Eye (tissue), 1 donor: ENCODE results near the gene SGCB.

Experiments used
- DNase-seq: peaks from one replicate; pipeline ENCODE4 v3.0.0-alpha.2; 2015

Gene SGCB

DNA sequence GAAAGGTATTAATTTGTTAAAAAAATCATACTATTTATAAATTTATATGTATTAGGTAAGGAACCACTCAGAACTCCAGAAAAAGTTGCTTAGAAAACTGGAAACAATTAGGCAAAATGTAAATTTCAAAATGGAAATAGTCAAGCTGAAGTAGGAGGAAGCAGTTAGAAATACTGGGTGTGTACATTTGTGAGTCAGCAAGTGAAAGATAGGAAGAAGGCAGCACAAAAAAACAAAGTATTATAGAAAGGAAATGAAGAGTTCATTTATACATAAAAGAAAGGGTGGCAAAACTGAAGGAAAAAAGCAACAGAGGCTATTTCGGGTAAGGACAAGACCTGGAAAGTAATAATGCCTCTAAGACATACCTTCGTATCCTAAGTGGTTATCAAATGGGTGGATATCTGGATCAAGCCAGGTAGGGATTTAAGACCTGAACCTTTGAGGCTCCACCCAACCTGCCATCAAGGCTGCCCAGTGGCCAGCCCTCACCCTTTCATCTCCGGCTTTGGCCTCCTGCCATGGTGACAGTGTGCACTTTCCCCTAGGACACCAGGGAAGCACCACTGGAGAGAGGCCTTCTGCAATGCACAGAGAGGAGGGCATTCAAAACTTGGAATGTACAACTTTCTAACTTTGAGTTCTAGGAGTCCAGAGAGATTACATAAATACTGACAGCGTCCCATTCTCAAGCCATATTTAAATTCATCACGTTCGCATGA is 18.0 kb downstream of the SGCB start, which contains the start of gene LRRC66:
Gene LRRC66, minus strand, starts transcription at position 428 of the 722 bp plus-strand sequence. CDS start 2,750 bp downstream, outside the sequence.
- DNase-seq = no peak

DNA sequence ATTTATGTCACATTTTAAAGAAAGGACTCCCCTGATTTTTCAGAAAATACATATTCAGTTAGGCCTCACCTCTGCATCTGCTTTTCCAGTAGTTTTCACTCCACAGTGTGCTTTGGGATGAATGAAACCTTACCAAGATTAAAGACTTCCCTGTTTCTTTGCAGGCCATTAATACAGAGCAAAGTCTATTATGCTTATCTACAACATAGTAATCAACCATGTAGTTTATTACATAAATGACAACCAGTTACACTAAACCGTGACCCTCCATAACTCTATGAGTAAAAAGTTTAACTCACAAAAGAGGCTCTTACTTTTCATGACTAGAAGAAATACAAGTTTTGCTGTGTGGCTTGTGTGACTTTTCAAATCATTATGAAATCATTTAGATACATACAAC is 20.3 kb downstream of the SGCB start:
- DNase-seq = no peak

DNA sequence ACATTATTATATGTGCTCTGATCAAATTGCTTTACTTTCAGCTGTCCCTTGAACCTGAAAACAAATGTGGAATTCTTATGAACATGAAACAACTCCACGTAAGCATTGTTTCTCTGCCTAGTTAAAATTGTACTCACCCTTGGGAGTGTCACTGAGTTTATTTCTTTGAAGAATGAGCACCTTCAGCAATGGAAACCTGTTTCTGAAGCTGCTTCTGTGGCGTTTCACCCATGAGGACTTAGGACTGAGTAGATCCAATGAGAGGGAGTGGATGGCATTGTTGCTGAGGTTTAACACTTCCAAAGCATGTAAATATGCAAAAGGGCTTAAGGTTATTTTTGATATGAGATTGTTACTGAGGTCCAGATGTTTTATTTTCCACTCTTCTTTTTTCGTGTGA is 21.1 kb downstream of the SGCB start:
- DNase-seq = no peak

DNA sequence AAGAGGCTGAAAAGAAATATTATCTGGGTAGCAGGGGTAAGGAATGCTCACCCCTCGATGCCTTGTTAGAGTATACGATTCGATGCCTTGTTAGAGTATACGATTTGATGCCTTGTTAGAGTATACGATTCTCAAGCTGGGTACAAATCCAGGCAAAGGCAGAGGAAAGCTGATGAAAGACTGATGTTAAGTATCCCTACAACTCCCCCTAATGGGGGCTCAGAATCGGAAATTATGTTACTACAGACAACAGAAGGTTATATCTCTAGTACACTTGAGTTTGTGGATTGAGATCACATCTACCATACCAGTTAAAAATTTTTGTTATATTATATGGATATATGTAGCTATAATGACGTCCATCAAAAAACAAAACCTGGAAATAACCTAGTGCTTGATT is 22.7 kb downstream of the SGCB start:
- no peak for DNase-seq

DNA sequence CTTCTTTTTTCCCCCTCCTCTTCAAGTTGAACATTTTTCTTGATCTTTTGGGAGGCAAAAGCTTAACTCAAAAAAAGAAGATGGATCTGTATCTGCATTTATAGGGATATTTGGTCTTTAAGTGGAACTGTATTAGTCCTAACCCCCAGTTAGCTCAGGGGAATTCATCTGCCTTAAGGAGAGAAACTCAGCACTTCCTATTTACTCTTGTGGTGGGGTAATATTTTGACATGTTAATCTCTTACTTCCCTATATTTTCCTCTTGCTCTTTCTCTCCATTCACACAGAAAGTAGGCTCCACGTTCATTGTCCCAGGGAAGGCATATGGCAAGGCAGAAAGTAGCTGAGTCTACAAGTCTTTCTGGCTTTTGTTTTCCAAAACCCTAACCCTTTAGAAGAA is 23.2 kb downstream of the SGCB start:
- no peak for DNase-seq

DNA sequence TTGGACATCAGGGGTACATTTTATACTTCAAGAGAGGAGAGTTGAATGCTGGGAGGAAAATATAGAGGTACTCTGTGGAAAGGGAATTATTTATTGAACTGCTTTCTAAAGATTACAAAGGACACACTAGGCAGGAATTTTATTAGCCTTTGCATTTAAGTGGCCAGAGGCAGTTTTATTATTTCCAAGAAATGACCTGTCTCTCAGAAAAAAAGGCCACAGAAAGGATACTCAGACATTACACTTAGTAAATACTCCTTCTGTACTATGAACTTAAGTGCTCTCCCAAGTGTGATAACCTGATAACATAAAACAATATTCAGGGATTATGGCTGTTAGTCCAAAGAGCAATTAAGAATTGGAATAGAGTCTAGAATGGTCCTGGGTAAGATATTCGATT is 25.4 kb downstream of the SGCB start:
- DNase-seq = no peak

DNA sequence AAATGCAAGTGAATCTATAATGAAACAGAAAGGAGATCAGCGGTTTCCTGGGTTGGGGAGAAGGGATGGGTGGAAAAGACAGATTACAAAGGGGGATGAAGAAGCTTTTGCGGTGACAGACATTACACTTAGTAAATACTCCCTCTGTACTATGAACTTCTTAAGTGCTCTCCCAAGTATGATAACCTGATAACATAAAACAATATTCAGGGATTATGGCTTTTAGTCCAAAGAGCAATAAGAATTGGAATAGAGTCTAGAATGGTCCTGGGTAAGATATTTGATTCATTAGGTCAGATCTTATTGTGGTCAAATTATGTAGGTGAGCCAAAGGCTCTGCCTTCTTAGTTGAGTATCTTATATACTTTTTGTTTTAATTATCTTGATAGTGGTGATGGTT is 27.1 kb downstream of the SGCB start:
- DNase-seq = no peak

DNA sequence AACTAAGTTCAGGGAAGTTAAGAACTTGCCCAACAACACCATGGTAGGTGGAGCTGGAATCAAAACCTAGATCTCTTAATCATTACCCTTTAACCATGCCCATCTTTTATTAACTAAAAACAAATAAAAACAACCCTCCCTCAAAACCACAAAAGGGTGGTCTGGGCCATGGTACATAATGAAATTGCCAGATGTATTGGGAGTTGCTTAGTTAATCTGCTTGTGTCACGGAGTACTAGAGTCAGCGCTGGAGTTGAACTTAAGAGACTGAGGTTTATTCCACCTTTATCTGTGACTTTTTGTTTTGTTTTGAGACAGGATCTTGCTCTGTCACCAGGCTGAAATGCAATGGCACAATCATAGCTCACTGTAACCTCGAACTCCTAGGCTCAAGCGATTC is 31.2 kb downstream of the SGCB start:
- no peak for DNase-seq

DNA sequence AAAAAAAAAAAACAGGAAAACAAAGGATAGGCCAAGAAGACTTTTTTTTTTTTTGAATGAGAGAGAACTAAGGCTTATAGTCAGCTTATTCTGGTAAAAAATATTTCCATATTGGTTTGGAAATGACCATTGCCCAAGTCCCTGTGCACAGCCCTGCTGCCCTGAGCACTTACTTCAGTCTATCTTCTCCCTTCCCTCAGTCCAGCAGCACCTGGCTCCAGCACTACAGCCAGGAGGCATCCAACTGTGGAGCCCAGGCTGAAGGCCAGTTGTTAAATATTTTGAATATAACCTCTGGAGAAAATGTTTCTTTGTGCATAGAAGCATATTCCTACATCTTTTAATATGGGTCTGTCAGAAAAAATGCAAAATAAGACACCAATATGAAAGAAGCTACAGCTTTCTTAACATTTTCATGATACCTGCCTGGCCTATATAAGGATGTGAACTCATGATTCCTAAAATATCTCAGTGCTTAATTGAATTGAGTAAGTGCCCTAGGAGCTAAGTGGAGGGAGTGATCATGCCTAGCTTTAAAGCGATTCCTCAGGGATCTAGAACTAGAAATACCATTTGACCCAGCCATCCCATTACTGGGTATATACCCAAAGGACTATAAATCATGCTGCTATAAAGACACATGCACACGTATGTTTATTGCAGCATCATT is 32.4 kb downstream of the SGCB start:
- DNase-seq = no peak

DNA sequence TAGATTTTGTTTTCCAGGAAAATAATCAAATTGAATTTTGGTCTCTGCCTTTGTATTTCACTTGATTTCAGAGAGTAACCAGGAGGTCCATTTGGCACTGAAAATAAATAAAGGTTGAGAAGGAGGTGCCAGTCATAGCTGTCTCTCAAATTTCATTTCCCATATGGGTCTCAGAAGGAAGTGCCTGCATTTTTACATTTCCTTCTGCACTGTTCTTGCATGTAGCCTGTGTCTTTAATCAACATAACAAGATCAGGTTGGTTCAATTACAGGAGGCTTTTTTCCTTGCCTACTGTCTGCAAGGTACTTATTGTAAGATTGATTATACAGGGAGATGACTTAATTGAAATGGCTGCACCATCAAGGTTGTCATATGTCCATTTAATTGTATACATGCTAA is 33.7 kb downstream of the SGCB start:
- no peak for DNase-seq

DNA sequence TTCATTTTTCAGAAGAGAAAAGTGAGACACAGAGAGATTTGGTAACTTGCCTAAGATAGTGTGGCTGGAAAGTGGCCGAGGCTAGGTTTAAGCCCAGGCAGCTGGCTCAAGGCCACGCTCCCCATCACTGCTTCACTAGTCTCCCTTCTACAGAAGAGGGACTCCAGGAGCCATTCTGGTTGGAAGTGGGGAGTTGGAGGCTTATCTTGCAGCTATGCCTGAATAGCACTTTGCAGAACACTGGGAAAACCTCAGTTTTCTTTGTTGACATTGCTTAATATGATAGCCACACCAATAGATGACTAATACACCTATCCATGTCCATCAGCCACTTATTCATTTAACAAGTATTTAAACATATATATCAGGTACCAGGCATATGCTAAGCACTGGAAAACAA is 36.5 kb downstream of the SGCB start:
- DNase-seq = no peak

DNA sequence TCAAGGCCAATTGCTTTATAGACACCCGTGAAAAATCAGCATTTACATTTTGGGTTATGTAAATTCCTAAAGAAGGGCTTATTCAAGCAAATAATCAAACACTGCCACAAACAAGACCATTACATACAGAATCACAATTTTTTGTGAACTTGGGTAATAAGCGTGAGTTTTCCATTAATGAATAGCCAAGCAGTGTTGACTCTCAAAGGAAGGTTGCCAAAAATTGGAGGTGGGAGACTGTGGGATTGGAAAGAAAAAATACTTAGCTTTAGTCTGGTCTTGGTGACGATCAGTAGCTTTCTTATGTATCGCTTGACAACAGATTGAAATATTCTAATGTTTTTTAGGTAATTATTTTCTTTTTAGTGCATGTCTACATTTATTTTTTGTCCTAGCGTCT is 38.8 kb downstream of the SGCB start:
- no peak for DNase-seq

DNA sequence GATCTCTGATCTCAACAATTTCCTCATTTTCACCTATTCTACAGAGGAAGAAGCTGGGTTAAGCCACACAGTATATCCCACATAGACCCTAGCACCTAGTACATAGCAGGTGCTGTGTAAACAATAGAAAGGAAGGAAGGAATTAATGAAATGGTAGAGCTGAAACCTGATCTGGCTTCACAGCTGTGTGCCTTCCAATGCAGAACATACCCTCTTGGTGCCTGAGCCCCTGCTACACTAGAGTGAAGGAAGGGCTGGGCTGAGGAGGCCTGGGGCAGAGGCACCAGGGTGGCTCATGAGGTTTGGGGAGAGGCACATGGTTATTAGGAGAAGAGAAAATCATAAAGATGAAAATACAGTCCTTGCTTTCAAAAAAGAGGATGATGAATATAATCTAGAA is 39.3 kb downstream of the SGCB start:
- DNase-seq = no peak

DNA sequence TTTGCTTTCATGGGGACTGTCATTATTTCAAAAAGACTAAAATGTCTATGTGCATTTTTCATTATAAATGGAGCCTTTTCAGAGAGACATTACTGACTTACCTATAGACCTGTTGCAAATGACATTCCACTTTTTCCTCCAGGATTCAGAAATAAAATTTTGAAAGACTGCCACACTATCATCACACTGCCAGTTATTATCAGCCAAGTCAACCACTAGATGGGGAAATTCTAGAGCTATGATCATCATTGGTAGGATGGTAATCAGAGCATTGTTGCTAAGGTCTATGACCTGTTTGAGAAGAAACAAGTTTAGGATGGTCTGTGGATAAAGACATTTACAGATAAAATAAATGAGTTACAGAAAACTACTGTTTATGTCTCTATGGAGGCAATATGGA is 40.5 kb downstream of the SGCB start:
- no peak for DNase-seq

DNA sequence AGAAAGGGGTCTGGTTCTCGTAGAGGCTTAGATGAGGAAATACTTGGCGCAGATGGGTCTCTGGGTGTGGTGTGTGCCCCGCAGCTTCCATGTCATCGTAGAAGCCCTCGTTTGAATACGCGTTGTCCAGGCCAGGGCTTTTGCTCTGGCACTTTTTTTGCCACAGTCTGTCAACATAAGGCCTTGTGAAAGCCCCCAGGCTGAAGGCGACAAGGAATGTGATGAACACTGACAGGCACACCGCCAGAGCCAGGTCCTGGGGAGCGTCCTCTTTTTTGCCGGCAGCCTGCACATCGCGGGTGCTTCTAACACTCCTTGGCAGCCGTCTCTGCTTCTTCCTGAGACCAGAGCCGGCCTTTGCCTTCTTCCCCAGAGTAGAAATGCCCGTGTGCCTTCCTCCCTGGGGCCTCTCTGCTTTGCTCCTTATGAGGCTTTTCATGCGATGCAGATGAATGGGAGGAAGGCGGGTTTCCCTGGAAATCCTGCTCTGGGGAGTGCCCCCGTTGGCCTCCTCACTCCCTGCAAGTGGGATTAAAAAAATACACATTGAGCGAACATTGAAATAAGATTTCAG is 42.4 kb downstream of the SGCB start:
- DNase-seq = peak; percentile 27
